Prostate gland (tissue), 2 donors: ENCODE results near the gene VKORC1. TPM values are rescaled to one million over a fixed set of nuclear protein-coding genes. Genes with fewer than 3 reads are reported as not detected.

Experiments used
- DNase-seq: peaks from one replicate; pipeline ENCODE4 v3.0.0-alpha.2; 2019; ENCODE audit warnings: low spot score
- H3K27ac ChIP-seq, 2 donors: fragments of 200-600 bp; sonication (generic); 2 replicates each; pipeline ENCODE4 v1.5.1; 2017 to 2019
- H3K27me3 ChIP-seq: fragments of 200-600 bp; sonication (generic); replicated peaks from 2 replicates; pipeline ENCODE4 v1.5.1; 2019; ENCODE audit not compliant: insufficient read depth
- H3K36me3 ChIP-seq, 2 donors: fragments of 200-600 bp; sonication (generic); 1 replicate in 1 of 2; 2 replicates in 1 of 2; pipeline versions ENCODE4 v1.5.1 to v1.8.1; 2017 to 2019
- H3K4me1 ChIP-seq: fragments of 200-600 bp; sonication (generic); replicated peaks from 2 replicates; pipeline ENCODE4 v1.5.1; 2019
- H3K4me3 ChIP-seq, 2 donors: fragments of 200-600 bp; sonication (generic); 2 replicates each; pipeline ENCODE4 v1.5.1; 2017 to 2019
- H3K9me3 ChIP-seq: fragments of 200-600 bp; sonication (generic); 2 replicates; pipeline ENCODE4 v1.5.1; 2017
- CTCF ChIP-seq, 4 experiments: fragments of 200-600 bp in 2 of 4; fragments of 450-650 bp in 2 of 4; sonication (generic) in 2 of 4; IDR thresholded peaks; 1 replicate in 3 of 4; 2 replicates in 1 of 4; pipeline ENCODE4 v1.5.1; 2016 to 2019; ENCODE audit warnings: antibody characterized with exemption in 4 of 4, mild to moderate bottlenecking in 2 of 4, moderate library complexity in 2 of 4
- POLR2A ChIP-seq: fragments of 450-650 bp; IDR thresholded peaks from one replicate; pipeline ENCODE4 v1.6.1; 2016; ENCODE audit warnings: antibody characterized with exemption, mild to moderate bottlenecking
- POLR2AphosphoS5 ChIP-seq: sonication (generic); formaldehyde crosslinking; IDR thresholded peaks from one replicate; pipeline ENCODE4 v1.6.1; 2017; ENCODE audit warnings: antibody characterized with exemption
- WGBS: methylation state at CpG from one replicate; pipeline ENCODE4 v1.1.5; 2018; 5-methylcytosine and 5-hydroxymethylcytosine counted together
- intact Hi-C: fragments of 100-400 bp; cut with DNase I; formaldehyde crosslinking; loops from one replicate; pipeline ENCODE4 v1.14.2; 2022
- total RNA-seq, 2 donors: library from RNA; depleted of rRNA; stranded (reverse); fragments of >200 nt; gene quantifications; one replicate each; pipeline ENCODE4 v1.1.0, GENCODE V29; 2016

VKORC1 gene
- total RNA-seq, 2 donors from 2014 or later, result 106 to 175 TPM

- intact Hi-C loops, result no loop called here
- WGBS, result 91% methylated on average over 3 of the region's 3 CpGs
- no peak for TF ChIP-seq POLR2A
Observed at GRCh38 chr16:31067342-31067741, 27.3 kb downstream of the VKORC1 start.

GRCh38 chr16:31064882-31065461 lies 29.6 kb downstream of the VKORC1 start:
- H3K36me3 ChIP-seq, result no peaks in the 10 kb centered on the region
- H3K27ac ChIP-seq, result no peak overlapping the region
- no peak overlapping the region for H3K4me3 ChIP-seq
- 71% methylated on average over 4 of the region's 4 CpGs for WGBS
- no peaks in the 10 kb centered on the region for H3K9me3 ChIP-seq
- no peaks in the 10 kb centered on the region for H3K4me1 ChIP-seq
- intact Hi-C loops, result no loop called here
- no peak for DNase-seq
- H3K27me3 ChIP-seq, result no peaks in the 10 kb centered on the region
- TF ChIP-seq POLR2A (no peak), CTCF (IDR thresholded peaks at IDR 0.05) (no peak), POLR2AphosphoS5 (no peak)

More at GRCh38 chr16:31067342-31067741, 27.3 kb downstream of the VKORC1 start:
- DNase-seq, result no peak
- H3K36me3 ChIP-seq, result no peaks in the 10 kb centered on the region
- no peaks in the 10 kb centered on the region for H3K27me3 ChIP-seq
- no peak overlapping the region for H3K27ac ChIP-seq
- H3K9me3 ChIP-seq, result no peaks in the 10 kb centered on the region
- H3K4me3 ChIP-seq, result no peak overlapping the region
- H3K4me1 ChIP-seq, result peaks cover 2% of the 10 kb centered on the region

- Histone ChIP-seq H3K27me3 (no peaks in the 10 kb centered on the region), H3K4me3 (no peak overlapping the region), H3K27ac (no peak overlapping the region), H3K9me3 (no peaks in the 10 kb centered on the region), H3K4me1 (no peaks in the 10 kb centered on the region), H3K36me3 (no peaks in the 10 kb centered on the region)
- DNase-seq, result no peak
- intact Hi-C loops, result no loop called here
- no peak for TF ChIP-seq CTCF (IDR thresholded peaks at IDR 0.05)
- no peak for TF ChIP-seq POLR2A
- no peak for TF ChIP-seq POLR2AphosphoS5
- 87% methylated on average over 56 of the region's 56 CpGs for WGBS
Observed at GRCh38 chr16:31063843-31064611, 30.6 kb downstream of the VKORC1 start.

GRCh38 chr16:31063495-31063842 lies 31.1 kb downstream of the VKORC1 start:
- Histone ChIP-seq H3K36me3 (no peaks in the 10 kb centered on the region), H3K27me3 (no peaks in the 10 kb centered on the region), H3K9me3 (no peaks in the 10 kb centered on the region), H3K4me1 (no peaks in the 10 kb centered on the region), H3K4me3 (no peak overlapping the region), H3K27ac (no peak overlapping the region)
- TF ChIP-seq CTCF (IDR thresholded peaks at IDR 0.05) (no peak), POLR2A (no peak), POLR2AphosphoS5 (no peak)
- 91% methylated on average over 9 of the region's 9 CpGs for WGBS
- intact Hi-C loops, result no loop called here
- no peak for DNase-seq

- intact Hi-C loops, result no loop called here
- Histone ChIP-seq H3K27ac (no peak overlapping the region), H3K4me1 (no peaks in the 10 kb centered on the region), H3K27me3 (no peaks in the 10 kb centered on the region), H3K36me3 (no peaks in the 10 kb centered on the region), H3K9me3 (no peaks in the 10 kb centered on the region), H3K4me3 (no peak overlapping the region)
- 95% methylated on average over 54 of the region's 54 CpGs for WGBS
- no peak for TF ChIP-seq POLR2AphosphoS5
- no peak for TF ChIP-seq CTCF (IDR thresholded peaks at IDR 0.05)
- TF ChIP-seq POLR2A, result no peak
- no peak for DNase-seq
Observed at GRCh38 chr16:31061813-31062440, 32.7 kb downstream of the VKORC1 start.
